ELR (cell line): ENCODE data around the gene ABCB1.
"Not testable (repeated sequence)": the region's sequence is repeated elsewhere in the genome, so short reads cannot be mapped to it uniquely, and the experiment has no call there.

ENCODE experiments used
- DNase-seq: peaks from one replicate; pipeline ENCODE4 v3.0.0-alpha.2; 2015; ENCODE audit warnings: low read depth

Gene ABCB1

GRCh38 chr7:87473192-87473591, 127.5 kb downstream of the ABCB1 start:
- no peak for DNase-seq

- DNase-seq: no peak
Measured at GRCh38 chr7:87471473-87471872, 129.2 kb downstream of the ABCB1 start.

DNA sequence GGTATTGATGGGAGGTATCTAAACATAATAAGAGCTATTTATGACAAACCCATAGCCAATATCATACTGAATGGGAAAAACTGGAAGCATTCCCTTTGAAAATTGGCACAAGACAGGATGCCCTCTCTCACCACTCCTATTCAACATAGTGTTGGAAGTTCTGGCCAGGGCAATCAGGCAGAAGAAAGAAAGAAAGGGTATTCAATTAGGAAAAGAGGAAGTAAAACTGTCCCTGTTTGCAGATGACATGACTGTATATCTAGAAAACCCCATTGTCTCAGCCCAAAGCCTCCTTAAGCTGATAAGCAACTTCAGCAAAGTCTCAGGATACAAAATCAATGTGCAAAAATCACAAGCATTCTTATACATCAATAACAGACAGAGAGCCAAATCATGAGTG, 131.5 kb downstream of the ABCB1 start:
- not testable (repeated sequence) for DNase-seq

DNA sequence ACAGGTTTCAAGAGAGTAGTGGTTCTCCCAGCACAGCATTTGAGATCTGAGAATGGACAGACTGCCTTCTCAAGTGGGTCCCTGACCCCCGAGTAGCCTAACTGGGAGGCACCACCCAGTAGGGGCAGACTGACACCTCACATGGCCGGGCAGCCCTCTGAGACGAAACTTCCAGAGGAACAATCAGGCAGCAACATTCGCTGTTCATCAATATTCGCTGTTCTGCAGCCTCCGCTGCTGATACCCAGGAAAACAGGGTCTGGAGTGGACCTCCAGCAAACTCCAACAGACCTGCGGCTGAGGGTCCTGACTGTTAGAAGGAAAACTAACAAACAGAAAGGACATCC, 135.2 kb downstream of the ABCB1 start:
- DNase-seq: not testable (repeated sequence)

- not testable (repeated sequence) for DNase-seq
Measured at GRCh38 chr7:87464830-87465533, 135.7 kb downstream of the ABCB1 start.

DNA sequence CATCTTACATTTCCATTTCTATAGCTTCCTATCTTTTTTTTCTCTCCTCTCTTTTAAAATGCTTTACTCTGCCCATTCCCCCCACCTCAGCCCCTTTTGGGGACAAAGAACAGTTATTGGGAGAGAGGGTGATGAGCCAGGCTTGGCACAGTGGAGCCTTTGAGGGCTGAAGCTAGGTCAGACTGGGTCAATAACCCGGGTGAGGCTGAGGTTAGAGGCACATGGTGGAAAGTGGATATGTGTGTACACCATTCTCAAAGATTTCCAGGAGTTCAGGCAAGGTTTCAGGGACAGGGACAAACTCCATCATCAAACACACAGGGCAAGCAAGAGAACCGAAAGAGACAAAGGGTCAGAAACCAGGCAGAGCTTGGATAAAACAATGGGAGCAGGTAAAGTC, 136.7 kb downstream of the ABCB1 start:
- no peak for DNase-seq

DNA sequence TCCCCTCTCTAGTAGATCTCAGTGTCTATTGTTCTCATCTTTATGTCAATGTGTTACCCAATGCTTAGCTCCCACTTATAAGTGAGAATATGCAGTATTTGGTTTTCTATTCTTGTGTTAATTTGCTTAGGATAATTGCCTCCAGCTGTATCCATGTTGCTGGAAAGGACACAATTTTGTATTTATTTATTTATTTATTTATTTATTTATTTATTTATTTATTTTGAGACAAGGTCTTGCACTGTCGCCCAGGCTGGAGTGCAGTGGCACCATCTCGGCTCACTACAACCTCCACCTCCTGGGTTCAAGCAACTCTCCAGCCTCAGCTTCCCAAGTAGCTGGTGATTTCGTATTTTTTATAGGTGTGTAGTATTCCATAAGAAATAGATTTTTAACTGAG, 140.2 kb downstream of the ABCB1 start:
- not testable (repeated sequence) for DNase-seq

DNA sequence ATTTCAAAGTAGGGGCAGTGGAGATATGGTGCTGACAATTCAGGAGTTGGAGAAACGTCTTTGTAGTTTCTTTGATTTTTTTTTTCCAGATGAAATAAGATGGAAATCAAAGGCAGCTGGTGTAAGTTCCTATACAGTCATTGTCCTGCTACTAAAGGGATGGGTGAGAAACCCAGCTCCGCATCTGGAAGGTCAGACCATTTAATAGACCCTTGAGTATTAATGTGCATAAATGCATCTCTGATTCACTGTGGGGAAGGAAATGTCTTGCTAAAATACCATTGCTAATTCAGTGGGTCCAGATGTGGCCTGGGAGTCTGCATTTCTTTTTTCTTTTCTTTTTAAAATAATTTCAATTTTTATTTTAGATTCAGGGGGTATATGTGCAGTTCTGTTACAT, 140.7 kb downstream of the ABCB1 start:
- no peak for DNase-seq

GRCh38 chr7:87458148-87458547, 142.5 kb downstream of the ABCB1 start:
- no peak for DNase-seq

GRCh38 chr7:87456247-87456646, 144.4 kb downstream of the ABCB1 start:
- DNase-seq: no peak
